Glutamatergic neuron (in vitro differentiated cells): ENCODE results near the gene ABI3BP. TPM values are rescaled to one million over a fixed set of nuclear protein-coding genes. Genes with fewer than 3 reads are reported as not detected.

Experiments used
- DNase-seq: peaks from one replicate; pipeline ENCODE4 v3.0.0; 2022
- H3K27ac Mint-ChIP-seq: one replicate; pipeline ENCODE4 v1.8.0; 2020; ENCODE audit warnings: mild to moderate bottlenecking, mixed read lengths, inconsistent platforms; ENCODE audit not compliant: unreplicated experiment
- H3K27me3 Mint-ChIP-seq: one replicate; pipeline ENCODE4 v1.8.0; 2020; ENCODE audit warnings: mild to moderate bottlenecking, moderate library complexity, mixed read lengths, inconsistent platforms; ENCODE audit not compliant: unreplicated experiment
- H3K36me3 Mint-ChIP-seq: one replicate; pipeline ENCODE4 v1.8.0; 2020; ENCODE audit warnings: mild to moderate bottlenecking, mixed read lengths, inconsistent platforms; ENCODE audit not compliant: unreplicated experiment
- H3K4me1 Mint-ChIP-seq: one replicate; pipeline ENCODE4 v1.8.0; 2020; ENCODE audit warnings: mild to moderate bottlenecking, low read depth, mixed read lengths, inconsistent platforms; ENCODE audit not compliant: unreplicated experiment
- H3K4me3 Mint-ChIP-seq: one replicate; pipeline ENCODE4 v1.8.0; 2020; ENCODE audit warnings: mild to moderate bottlenecking, mixed read lengths, inconsistent platforms; ENCODE audit not compliant: unreplicated experiment
- H3K9me3 Mint-ChIP-seq: one replicate; pipeline ENCODE4 v1.8.0; 2020; ENCODE audit warnings: mild to moderate bottlenecking, moderate library complexity, mixed read lengths, inconsistent platforms; ENCODE audit not compliant: unreplicated experiment
- CTCF ChIP-seq: fragments of 200-600 bp; sonication (generic); IDR thresholded peaks from one replicate; pipeline ENCODE4 v1.5.0; 2021; ENCODE audit not compliant: partially characterized antibody, unreplicated experiment
- total RNA-seq: library from RNA; stranded (reverse); fragmentation: NEBNext Ultra II Directional; extraction: Animal tissue kit (Norgen Biotek cat#: 25700); gene quantifications from one replicate; pipeline ENCODE4 v1.2.1, GENCODE V29; 2021; ENCODE audit not compliant: unreplicated experiment

ABI3BP gene
- total RNA-seq, 1 donor from 2014 or later = not detected

- Mint-ChIP-seq H3K4me3 (no peak overlapping the region), H3K4me1 (no peaks in the 10 kb centered on the region), H3K27ac (no peak overlapping the region), H3K27me3 (no peaks in the 10 kb centered on the region), H3K9me3 (no peaks in the 10 kb centered on the region), H3K36me3 (no peaks in the 10 kb centered on the region)
- TF ChIP-seq CTCF = no peak
- no peak for DNase-seq
These were observed 140.4 kb downstream of the ABI3BP start for GRCh38 chr3:100852840-100853239.

GRCh38 chr3:100850701-100851100 is 142.5 kb downstream of the ABI3BP start:
- no peaks in the 10 kb centered on the region for H3K36me3 Mint-ChIP-seq
- no peak overlapping the region for H3K4me3 Mint-ChIP-seq
- DNase-seq = no peak
- H3K9me3 Mint-ChIP-seq = no peaks in the 10 kb centered on the region
- H3K27ac Mint-ChIP-seq = no peak overlapping the region
- H3K27me3 Mint-ChIP-seq = no peaks in the 10 kb centered on the region
- TF ChIP-seq CTCF = no peak
- no peaks in the 10 kb centered on the region for H3K4me1 Mint-ChIP-seq

GRCh38 chr3:100850156-100850555 is 143.1 kb downstream of the ABI3BP start:
- Mint-ChIP-seq H3K36me3 (no peaks in the 10 kb centered on the region), H3K9me3 (no peaks in the 10 kb centered on the region), H3K27me3 (no peaks in the 10 kb centered on the region), H3K4me3 (no peak overlapping the region), H3K27ac (no peak overlapping the region), H3K4me1 (no peaks in the 10 kb centered on the region)
- TF ChIP-seq CTCF = no peak
- DNase-seq = no peak

GRCh38 chr3:100844063-100844936 is 148.9 kb downstream of the ABI3BP start:
- H3K9me3 Mint-ChIP-seq = no peaks in the 10 kb centered on the region
- H3K4me1 Mint-ChIP-seq = no peaks in the 10 kb centered on the region
- no peak overlapping the region for H3K4me3 Mint-ChIP-seq
- no peak for DNase-seq
- no peak overlapping the region for H3K27ac Mint-ChIP-seq
- no peaks in the 10 kb centered on the region for H3K27me3 Mint-ChIP-seq
- TF ChIP-seq CTCF = no peak
- H3K36me3 Mint-ChIP-seq = no peaks in the 10 kb centered on the region

- Mint-ChIP-seq H3K9me3 (no peaks in the 10 kb centered on the region), H3K27ac (no peak overlapping the region), H3K4me1 (no peaks in the 10 kb centered on the region), H3K4me3 (no peak overlapping the region), H3K36me3 (no peaks in the 10 kb centered on the region), H3K27me3 (no peaks in the 10 kb centered on the region)
- no peak for TF ChIP-seq CTCF
- DNase-seq = no peak
These were observed 155.1 kb downstream of the ABI3BP start for GRCh38 chr3:100838157-100838556.
